ENCODE results near the gene CHADL. TPM values are rescaled to one million over a fixed set of nuclear protein-coding genes. Genes with fewer than 3 reads are reported as not detected.

CHADL gene
- total RNA-seq, 2 donors from 2014 or later = 3.2 to 4.9 TPM

DNA sequence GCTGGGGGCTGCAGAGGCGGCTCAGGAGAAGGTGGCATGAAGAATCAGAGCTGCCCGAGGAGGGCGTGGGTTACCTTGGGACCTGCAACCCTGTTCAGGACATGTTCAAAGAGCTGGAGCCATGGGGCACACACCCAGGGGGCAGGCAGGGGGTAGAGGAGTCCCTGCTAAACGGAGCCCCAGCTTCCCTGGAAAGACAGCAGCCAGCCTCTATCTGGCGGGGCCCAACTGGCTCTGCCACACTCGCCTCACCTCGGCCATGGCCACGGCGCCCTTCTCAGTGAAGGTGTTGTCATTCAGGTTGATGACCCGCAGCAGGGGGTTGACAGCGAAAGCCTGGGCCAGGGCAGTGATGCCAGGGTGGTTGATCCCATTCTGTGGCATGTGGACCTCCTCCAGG is 17.0 kb upstream of the CHADL start:
- TF ChIP-seq CTCF (IDR thresholded peaks at IDR 0.05) = no peak
- H3K4me3 ChIP-seq = no peak overlapping the region
- H3K27ac ChIP-seq = no peak overlapping the region
- no peaks in the 10 kb centered on the region for H3K27me3 ChIP-seq (replicated peaks; ENCODE audit: insufficient read depth)
- no peaks in the 10 kb centered on the region for H3K9me3 ChIP-seq
- H3K36me3 ChIP-seq = peaks cover 64% of the 10 kb centered on the region
- no peak for ATAC-seq (ENCODE audit: insufficient number of reproducible peaks, low FRiP score, low read depth)
- no peaks in the 10 kb centered on the region for H3K4me1 ChIP-seq (ENCODE audit: control insufficient read depth in 1 of 2, low read depth in 2 of 2)
- no peak for DNase-seq (ENCODE audit: low spot score)

- ATAC-seq (ENCODE audit: insufficient number of reproducible peaks, low FRiP score, low read depth) (no peak), DNase-seq (ENCODE audit: low spot score) (no peak)
- Histone ChIP-seq H3K4me1 (ENCODE audit: control insufficient read depth in 1 of 2, low read depth in 2 of 2) (no peaks in the 10 kb centered on the region), H3K27me3 (replicated peaks; ENCODE audit: insufficient read depth) (no peaks in the 10 kb centered on the region), H3K27ac (no peak overlapping the region), H3K9me3 (no peaks in the 10 kb centered on the region), H3K4me3 (no peak overlapping the region), H3K36me3 (peaks cover 59% of the 10 kb centered on the region)
- no peak for TF ChIP-seq CTCF (IDR thresholded peaks at IDR 0.05)
Measured at GRCh38 chr22:41256254-41257253, 15.8 kb upstream of the CHADL start.

DNA sequence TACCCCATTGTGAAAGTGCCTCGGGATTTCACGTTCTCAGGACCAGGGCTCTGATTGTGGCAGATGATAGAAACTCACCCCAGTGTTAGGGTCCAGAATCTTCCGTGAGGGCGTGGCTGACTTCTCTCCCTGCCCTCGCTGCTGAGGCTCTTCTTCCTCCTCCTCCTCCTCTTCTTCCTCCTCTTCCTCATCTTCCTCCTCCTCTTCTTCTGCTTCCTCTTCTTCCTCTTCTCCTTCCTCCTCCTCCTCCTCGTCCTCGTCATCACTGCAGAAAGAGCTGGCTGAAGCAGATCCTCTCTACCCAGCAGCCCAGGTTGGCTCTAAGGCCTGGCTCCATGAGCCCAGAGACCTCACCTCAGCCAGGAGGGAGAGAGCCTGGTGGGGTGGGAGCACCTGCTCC is 13.5 kb upstream of the CHADL start:
- Histone ChIP-seq H3K27ac (no peak overlapping the region), H3K27me3 (replicated peaks; ENCODE audit: insufficient read depth) (no peaks in the 10 kb centered on the region), H3K9me3 (no peaks in the 10 kb centered on the region), H3K36me3 (peaks cover 63% of the 10 kb centered on the region), H3K4me3 (no peak overlapping the region), H3K4me1 (ENCODE audit: control insufficient read depth in 1 of 2, low read depth in 2 of 2) (no peaks in the 10 kb centered on the region)
- no peak for ATAC-seq (ENCODE audit: insufficient number of reproducible peaks, low FRiP score, low read depth)
- no peak for TF ChIP-seq CTCF (IDR thresholded peaks at IDR 0.05)
- DNase-seq (ENCODE audit: low spot score) = no peak

DNA sequence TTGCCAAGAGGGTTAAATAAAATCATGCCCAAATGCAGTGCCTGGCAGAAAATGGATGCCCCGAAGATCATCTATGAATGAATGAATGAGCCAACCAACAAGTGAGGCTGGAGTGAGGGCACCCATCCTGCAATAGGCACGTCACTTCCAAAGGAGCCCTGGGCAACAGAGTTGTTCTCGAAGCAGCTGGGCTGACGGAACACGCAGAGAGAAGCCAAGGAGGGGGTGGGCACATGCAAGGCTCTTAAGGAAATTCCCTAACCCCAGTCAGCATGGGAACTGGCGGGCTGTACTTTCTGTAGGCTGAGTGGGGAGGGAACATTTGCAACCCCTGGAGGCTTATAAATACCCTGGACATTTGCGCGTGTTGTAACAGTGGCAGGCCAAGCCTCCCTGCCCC is 11.6 kb upstream of the CHADL start:
- ATAC-seq (ENCODE audit: insufficient number of reproducible peaks, low FRiP score, low read depth) (no peak), DNase-seq (ENCODE audit: low spot score) (no peak)
- peaks cover 62% of the 10 kb centered on the region for H3K36me3 ChIP-seq
- no peaks in the 10 kb centered on the region for H3K27me3 ChIP-seq (replicated peaks; ENCODE audit: insufficient read depth)
- no peak overlapping the region for H3K27ac ChIP-seq
- H3K9me3 ChIP-seq = no peaks in the 10 kb centered on the region
- no peaks in the 10 kb centered on the region for H3K4me1 ChIP-seq (ENCODE audit: control insufficient read depth in 1 of 2, low read depth in 2 of 2)
- no peak overlapping the region for H3K4me3 ChIP-seq
- TF ChIP-seq CTCF (IDR thresholded peaks at IDR 0.05) = no peak

GRCh38 chr22:41250127-41250526 is 9.4 kb upstream of the CHADL start:
- Histone ChIP-seq H3K9me3 (no peaks in the 10 kb centered on the region), H3K36me3 (peaks cover 55% of the 10 kb centered on the region), H3K27me3 (replicated peaks; ENCODE audit: insufficient read depth) (no peaks in the 10 kb centered on the region), H3K4me1 (ENCODE audit: control insufficient read depth in 1 of 2, low read depth in 2 of 2) (no peaks in the 10 kb centered on the region), H3K4me3 (no peak overlapping the region), H3K27ac (no peak overlapping the region)
- ATAC-seq (ENCODE audit: insufficient number of reproducible peaks, low FRiP score, low read depth) (no peak), DNase-seq (ENCODE audit: low spot score) (no peak)
- TF ChIP-seq CTCF (IDR thresholded peaks at IDR 0.05) = no peak
